ENCODE results near the gene GPR161.

DNA sequence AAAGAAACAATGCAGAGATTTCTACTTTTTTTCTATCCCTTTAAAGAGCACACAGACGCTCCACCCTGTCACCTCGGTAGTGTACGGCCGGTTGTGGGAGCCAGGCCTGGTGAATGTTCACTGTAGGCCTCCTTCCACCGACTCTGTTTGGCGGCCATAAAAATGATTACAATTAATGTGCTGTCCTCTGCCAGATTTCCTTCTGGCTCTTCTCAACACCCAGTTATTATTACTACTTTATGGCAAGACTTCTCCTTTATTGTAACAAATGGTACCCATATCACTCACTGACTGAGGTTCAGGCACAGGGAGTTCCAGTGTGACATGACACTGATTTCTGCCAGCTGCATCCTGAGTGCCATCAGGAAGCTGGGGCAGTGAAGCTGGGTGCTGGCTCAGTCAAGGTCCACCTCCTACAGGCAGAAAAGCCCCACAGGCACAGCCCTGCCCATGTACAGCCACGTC lies 37.4 kb downstream of the GPR161 start:
- TF ChIP-seq, protein P1, sequence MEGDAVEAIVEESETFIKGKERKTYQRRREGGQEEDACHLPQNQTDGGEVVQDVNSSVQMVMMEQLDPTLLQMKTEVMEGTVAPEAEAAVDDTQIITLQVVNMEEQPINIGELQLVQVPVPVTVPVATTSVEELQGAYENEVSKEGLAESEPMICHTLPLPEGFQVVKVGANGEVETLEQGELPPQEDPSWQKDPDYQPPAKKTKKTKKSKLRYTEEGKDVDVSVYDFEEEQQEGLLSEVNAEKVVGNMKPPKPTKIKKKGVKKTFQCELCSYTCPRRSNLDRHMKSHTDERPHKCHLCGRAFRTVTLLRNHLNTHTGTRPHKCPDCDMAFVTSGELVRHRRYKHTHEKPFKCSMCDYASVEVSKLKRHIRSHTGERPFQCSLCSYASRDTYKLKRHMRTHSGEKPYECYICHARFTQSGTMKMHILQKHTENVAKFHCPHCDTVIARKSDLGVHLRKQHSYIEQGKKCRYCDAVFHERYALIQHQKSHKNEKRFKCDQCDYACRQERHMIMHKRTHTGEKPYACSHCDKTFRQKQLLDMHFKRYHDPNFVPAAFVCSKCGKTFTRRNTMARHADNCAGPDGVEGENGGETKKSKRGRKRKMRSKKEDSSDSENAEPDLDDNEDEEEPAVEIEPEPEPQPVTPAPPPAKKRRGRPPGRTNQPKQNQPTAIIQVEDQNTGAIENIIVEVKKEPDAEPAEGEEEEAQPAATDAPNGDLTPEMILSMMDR (IDR thresholded peaks at IDR 0.05; ENCODE audit: low read length) = no peak
- TF ChIP-seq EZH2 (IDR thresholded peaks at IDR 0.05; ENCODE audit: borderline replicate concordance, low read length) = no peak
